AG09319 (cell line): ENCODE measurements around the gene TAF4.

Experiments used
- DNase-seq: peaks from one replicate; pipeline ENCODE4 v3.0.0-alpha.2; 2010; ENCODE audit warnings: low read depth; ENCODE audit errors: extremely low read depth
- TF ChIP-seq, protein P1 (sequence below): IDR thresholded peaks from 2 replicates; pipeline ENCODE4 v1.5.1; 2011; ENCODE audit warnings: low read depth, mild to moderate bottlenecking, inconsistent platforms, low read length, moderate library complexity

Gene TAF4

GRCh38 chr20:61956396-61957342 is 109.0 kb downstream of the TAF4 start:
- TF ChIP-seq, protein P1, sequence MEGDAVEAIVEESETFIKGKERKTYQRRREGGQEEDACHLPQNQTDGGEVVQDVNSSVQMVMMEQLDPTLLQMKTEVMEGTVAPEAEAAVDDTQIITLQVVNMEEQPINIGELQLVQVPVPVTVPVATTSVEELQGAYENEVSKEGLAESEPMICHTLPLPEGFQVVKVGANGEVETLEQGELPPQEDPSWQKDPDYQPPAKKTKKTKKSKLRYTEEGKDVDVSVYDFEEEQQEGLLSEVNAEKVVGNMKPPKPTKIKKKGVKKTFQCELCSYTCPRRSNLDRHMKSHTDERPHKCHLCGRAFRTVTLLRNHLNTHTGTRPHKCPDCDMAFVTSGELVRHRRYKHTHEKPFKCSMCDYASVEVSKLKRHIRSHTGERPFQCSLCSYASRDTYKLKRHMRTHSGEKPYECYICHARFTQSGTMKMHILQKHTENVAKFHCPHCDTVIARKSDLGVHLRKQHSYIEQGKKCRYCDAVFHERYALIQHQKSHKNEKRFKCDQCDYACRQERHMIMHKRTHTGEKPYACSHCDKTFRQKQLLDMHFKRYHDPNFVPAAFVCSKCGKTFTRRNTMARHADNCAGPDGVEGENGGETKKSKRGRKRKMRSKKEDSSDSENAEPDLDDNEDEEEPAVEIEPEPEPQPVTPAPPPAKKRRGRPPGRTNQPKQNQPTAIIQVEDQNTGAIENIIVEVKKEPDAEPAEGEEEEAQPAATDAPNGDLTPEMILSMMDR, result no peak
- DNase-seq, result no peak

DNA sequence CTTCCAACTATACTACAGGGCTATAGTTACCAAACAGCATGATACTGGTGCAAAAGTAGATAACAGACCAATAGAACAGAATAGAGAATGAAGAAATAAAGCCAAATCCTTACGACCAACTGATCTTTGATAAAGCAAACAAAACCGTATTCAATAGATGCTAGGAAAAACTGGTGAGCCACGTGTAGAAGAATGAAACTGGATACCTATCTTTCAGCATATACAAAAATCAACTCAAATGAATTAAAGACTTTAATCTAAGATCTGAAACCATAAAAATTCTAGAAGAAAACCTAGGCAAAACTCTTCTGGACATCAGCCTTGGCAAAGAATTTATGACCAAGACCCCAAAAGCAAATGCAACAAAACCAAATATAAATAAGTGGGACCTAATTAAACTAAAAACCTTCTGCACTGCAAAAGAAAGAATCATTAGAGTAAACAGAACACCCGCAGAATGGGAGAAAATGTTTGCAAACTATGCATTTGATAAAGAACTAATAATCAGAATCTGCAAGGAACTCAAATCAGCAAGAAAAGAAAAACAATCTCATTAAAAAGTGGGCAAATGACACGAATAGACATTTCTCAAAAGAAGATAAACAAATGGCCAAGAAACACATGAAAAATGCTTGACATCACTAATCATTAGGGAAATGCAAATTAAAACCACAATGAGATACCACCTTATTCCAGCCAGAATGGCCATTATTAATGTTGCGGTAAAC is 109.8 kb downstream of the TAF4 start:
- TF ChIP-seq, protein P1, result no peak
- DNase-seq, result no peak

- TF ChIP-seq, protein P1, result no peak
- no peak for DNase-seq
Measured at GRCh38 chr20:61954276-61955021, 111.2 kb downstream of the TAF4 start.

DNA sequence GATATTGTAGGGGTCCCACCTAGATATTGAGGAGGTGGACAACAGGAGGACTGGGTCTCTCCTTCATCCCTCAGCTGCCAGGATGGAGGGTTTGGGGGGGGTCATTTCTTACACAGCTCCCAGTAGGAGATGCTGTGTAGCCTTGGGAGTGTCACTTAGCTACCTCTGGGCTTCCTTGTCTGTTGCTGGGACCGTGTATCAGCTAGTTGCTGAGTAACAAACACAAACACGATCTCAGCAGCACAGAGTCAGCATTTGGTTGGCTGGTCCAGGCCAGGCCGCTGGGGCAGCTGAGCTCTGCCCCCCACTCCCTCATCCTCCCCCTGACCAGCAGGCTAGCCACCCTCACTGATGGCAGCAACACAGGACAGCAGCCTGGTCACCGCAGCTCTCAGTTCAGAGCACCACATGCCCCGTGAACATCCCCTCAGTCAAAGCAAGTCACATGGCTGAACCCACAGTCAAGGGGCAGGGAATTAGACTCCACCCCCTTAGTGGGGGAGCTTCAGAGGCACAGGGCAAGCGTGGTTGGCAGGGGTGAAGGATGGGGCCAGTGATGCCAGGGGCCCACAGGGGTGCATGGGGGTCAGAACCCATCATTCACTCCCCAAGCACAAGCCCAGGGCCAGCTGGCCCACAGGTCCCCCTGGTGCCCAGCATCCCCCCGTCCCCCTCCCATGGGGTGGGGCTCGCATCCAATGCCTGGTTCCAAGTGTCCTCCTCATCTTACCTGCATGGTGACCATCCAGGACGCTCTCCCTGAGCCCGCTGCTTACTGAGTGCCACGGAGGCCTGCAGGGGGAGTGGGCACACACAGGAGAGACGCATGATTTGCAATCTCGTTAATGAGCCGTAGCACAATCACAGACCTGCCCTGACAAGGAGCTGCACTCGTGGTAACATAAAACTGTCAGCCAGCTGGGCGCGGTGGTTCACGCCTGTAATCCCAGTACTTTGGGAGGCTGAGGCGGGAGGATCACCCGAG is 112.4 kb downstream of the TAF4 start:
- DNase-seq, result no peak

DNA sequence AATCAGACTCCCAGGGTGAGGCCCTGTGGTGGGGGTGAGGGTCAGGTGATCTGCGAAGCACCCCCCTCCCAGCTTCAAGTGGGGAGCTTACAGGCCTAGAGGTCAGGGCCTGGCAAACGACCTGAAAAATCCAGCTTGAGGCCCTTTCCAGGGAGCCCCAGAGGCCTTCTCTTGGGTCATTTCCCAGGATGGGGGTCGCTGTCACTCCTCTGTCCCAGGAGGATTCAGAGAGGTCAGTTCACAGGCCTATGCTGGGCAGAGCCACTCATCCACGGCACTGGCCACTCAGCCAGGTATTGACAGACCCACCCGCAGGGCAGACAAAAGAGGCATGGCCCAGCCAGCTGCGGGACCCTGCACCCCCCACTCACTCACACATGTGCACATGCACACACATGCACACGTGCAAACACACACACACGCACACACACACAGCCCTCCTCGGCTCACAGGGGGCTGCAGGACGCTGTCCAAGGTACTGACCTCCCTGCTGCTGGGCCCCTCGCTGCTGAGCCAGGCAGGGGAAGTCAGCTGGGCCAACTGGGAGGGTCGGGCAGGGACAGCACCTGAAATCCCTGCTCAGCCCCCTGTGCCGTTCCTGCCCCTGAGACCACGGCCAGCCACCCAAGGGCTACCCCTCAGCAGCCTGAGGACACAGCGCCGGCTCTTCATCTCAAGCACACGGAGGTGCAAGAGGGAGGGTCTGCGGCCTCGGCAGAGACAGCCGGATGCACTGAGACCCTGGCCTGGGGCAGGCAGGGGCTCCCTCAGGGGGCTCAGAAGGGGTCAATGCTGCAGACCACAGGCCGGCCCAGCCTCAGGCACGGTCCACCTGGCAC is 113.8 kb downstream of the TAF4 start:
- no peak for DNase-seq
- TF ChIP-seq, protein P1, result no peak

More for the DNA sequence above, 112.4 kb downstream of the TAF4 start:
- TF ChIP-seq, protein P1, result no peak

GRCh38 chr20:61950641-61951071 is 115.0 kb downstream of the TAF4 start:
- no peak for DNase-seq
- TF ChIP-seq, protein P1, result no peak
